GM19438 (cell line): ENCODE results near the gene LAMB3.
A peak's percentile ranks its signal among the peaks of the same experiment; 100 is the strongest.

Experiments
- ATAC-seq: cut with Tn5 transposase; IDR thresholded peaks from one replicate; pipeline ENCODE4 v1.9.1; 2021; ENCODE audit warnings: low read depth; ENCODE audit not compliant: unreplicated experiment

LAMB3 gene

DNA sequence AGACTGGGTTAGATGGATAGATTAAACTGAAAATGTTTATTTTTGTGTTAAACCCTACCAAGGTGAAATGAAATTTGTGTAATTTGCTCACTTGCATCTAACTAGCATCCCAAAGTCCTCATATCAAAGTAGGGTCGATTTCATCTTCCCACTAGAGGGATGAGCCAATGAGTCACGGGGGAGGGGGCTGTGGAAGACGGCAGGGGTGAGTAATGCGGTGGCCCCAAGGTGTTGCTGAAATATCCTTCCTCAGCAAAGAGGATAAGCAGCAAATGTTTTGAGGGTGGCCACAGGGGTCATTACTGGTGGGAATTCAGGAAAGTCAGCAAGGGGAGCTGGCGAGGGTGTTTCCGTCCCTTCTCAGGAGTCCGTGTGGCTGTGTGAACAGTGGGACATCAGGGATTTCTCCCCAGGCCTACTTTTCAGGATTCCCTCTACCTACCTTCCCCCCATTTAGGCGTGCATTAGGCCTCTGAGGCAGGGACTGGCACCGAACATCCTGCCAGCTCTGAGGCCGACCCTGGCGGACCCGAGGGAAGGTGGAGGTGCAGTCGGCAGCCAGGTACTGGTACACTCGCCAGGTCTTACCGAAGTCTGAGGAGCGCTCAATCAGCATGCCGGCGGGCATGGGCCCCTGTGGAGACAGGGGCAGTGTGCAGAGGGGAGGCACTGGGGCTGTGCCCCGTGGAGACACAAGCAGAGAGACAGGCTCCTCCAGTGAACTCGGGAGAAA is 18.1 kb downstream of the LAMB3 start:
- ATAC-seq: no peak

DNA sequence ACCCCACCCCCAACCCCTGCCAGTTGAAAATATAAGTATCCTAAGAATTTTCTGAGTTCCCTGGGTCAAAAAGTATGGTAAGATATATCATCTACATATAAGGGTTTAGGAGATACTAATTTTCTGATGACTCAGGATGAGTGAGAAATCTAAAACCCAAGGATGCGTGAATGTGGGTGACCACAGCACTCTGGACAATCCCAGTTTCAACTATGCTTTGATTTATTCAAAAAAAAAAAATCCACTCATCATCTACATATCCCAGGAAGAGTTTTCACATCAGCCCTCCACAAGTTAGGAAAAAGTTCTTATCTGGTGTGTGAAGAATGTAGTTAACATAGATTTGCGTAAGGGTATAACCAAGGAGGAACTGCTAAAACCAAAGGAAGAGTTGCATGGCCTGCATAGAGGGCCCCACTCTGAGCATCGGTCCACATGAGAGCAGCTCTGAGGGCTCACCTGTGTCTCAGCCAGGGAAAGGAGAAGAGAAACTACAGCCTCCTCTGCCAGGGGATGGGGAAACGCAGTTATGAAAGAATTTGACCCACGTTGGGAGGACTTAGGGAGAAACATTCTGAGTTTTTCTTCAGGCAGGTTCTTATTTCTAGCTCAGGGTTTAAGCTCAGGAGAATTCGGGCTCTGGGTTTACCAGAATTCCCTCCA is 18.8 kb downstream of the LAMB3 start:
- ATAC-seq: peak; percentile 82

GRCh38 chr1:209630383-209631225 is 21.6 kb downstream of the LAMB3 start:
- ATAC-seq: no peak

DNA sequence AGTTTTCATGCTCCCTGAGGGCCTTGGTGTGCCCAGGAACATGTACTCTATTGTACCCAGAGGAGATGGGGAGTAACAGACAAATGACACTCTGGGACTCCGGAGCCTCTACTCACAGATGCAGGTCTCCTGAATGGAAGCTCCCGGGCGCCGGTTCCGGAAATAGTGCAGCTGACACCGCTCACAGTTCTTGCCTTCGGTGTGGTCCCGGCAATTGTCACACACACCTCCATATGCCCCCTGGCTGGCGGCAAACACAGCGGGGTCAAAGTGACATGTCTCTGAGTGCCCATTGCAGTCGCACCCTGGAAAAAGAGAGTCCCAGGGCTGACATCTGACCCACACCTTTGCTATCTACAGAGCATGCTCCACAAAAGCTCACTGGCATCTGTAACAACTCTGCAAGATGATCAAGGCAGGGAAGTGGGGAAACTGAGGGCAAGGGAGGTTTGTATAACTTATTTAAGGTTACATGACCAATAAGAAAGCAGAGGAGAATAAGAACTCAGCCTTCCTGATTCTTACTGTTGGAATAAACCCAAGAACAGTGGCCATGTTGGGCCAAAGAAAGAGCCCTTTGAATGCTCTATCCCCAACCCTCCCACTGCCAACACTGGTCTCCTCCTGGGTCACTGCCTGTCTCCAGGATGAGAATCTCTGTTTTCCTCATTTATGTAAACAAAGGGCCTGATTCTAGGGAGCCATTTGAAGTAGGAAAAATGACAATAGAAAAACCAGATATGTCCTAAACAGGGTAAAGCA is 22.4 kb downstream of the LAMB3 start:
- ATAC-seq: no peak

GRCh38 chr1:209628618-209629299 is 23.5 kb downstream of the LAMB3 start:
- ATAC-seq: no peak

GRCh38 chr1:209627732-209628196 is 24.5 kb downstream of the LAMB3 start:
- ATAC-seq: peak; percentile 78

DNA sequence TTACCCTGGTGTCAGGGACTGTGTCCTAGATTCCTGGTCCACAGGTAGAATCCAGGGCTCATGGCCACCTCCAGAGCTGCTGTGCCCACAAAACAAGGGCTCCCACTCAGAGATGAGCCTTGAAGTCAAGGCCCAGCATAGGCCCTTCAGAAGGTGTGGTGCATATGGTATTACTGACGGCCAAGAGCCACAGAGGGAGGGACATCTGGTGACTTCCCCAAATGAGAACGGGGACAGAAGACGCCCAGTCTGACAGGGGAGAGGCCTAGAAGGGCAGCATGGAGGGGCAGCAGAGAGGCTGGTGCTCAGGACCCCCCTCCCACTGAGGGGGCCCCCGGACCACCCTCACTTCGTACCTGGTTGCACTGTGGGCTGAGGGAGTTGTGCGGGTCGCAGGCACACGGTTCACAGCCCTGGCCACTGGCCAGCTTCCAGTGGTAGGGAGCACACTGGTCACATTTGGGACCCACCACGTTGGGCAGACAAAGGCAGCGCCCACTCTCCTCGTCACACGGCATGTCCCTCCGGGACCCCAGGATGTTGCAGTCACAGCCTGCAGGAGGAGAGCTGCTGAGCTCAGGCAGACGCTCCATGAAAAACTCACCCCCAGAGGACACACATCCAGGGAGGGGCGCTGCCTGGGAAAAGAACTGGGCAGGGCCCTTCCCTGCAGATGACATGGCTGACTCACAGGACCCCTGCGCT is 25.0 kb downstream of the LAMB3 start:
- ATAC-seq: peak; percentile 8

- no peak for ATAC-seq
These were observed 25.7 kb downstream of the LAMB3 start for GRCh38 chr1:209626346-209627026.

DNA sequence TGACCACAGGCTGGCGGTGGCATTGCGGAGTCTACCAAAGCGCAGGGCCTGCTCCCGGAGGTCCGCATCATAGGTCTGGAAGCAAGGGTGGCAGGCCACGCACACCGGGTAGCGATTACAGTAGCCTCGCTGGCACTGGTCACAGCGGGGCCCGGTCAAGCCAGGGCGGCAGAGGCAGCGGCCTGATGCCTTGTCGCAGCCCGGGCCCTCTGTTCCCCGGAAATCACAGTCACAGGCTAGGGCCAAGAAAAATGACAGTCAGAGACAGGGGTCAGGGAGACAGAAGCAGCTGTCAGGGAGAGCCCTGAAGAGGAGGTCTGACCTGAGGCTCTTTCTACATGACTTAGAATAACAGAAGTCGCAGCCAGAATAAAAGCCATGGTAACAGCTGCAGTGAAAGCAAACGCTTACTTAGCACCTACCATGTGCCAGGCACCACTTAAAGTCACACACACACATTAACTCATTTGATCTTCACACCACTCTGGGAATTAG is 26.4 kb downstream of the LAMB3 start:
- ATAC-seq: no peak

- ATAC-seq: no peak
These were observed 27.4 kb downstream of the LAMB3 start for GRCh38 chr1:209624558-209625549.

DNA sequence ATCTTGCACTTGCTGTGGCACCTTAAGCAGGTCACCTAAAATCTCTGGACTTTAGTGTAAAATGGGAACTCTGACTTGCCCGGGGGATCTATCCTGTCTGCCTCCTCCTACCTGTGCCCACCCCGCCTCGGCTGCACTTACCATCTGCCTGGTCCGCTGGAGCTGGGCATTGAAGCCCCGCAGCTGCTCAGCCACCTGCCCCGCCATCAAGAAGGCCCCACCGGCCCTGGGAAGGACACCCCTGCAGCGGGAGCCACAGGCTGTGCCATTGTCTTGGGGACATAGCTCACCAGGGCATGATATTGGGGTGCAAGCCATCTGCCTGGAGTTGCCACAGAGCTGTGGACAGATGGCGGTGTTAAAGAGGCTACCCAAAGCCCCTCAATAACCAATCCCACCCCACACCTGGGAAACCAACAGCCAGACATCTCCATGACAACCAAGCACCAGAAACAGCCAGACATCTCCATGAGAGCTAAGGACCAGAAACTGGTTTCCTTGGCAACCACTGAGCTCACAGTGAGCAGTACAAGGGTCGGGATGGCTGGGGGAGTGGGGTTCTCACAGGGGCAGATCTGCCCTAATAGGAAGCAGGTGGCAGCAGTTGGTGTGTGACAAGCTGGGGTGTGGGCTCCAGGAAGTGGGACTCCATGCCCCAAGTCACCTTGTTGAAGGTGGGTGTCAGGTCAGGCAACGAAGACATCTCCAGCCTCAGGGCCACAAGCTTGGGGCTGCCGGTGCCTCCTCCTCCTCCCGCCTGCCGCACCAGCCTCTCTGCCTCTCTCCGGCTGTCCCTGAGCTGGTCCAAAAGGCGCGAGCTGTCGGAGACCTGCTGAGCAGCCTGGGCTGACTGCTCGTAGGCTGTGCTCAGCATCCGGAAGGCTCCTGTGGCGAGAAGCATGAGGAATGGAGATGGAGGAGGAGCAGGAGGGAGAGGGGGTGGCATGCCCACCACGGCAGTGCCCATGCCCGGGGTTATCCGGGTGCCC is 29.1 kb downstream of the LAMB3 start:
- no peak for ATAC-seq

DNA sequence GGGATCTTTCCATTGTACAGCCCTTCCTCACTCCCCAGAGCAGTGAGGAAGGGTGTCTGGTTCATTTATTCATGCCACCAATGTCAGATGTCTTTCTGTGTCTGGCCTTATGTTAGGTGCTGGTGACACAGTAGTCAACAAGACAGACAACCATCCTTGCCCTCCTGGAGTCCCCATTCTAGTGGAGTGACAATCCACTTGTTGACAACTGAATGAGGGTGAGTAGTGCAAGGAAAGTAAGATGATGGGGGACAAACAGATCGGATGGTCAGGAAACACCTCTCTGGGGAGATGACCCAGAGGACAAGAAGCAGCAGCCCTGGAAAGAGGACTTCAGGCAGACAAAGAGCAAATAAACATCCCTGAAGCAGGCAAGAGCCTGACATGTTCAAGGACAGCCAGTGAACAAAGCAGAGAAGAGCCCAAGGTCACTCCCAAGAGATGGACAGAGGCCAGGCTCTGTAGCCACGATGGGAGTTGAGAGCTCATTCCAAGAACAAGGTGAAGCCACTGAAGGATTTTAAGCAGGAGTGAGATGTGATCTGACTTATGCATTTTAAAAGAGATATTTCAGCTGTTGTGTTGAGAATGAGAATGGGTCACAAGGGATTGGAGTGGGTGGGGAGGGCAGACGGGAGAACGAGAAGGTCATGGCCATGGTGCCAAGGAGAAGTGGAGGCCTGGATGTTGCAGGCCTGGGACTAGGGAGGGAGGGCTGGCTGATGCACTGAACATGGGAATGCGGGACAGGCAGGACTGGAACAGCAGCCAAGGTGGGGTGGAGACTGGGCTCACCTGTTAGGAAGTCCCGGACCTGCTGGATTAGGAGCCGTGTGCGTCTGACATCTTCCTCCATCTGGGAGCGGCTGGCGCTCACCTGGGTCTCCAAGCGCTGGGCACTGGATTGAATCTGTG is 30.2 kb downstream of the LAMB3 start:
- ATAC-seq: no peak

GRCh38 chr1:209621286-209621685 is 30.9 kb downstream of the LAMB3 start:
- no peak for ATAC-seq

DNA sequence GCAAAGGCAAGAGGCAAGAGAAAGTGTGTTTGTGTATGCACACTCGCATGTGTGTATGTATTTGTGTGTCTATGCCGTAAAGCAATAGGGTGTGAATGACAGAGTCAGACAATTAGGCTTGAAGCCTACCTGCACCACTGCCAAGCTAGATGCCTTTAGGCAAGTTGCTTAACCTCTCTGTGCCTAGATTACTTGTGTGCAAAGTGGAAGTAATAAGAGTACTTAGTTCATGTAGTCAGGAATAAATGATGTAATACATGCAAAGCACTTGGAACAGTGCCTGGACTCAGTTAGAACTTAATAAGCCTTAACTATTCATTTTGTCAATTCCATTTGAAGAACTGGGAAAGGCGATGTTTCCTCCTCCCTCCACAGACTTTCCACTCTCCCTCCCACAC is 31.7 kb downstream of the LAMB3 start:
- ATAC-seq: no peak
